Measurements from ENCODE around the gene ACTG1.

DNA sequence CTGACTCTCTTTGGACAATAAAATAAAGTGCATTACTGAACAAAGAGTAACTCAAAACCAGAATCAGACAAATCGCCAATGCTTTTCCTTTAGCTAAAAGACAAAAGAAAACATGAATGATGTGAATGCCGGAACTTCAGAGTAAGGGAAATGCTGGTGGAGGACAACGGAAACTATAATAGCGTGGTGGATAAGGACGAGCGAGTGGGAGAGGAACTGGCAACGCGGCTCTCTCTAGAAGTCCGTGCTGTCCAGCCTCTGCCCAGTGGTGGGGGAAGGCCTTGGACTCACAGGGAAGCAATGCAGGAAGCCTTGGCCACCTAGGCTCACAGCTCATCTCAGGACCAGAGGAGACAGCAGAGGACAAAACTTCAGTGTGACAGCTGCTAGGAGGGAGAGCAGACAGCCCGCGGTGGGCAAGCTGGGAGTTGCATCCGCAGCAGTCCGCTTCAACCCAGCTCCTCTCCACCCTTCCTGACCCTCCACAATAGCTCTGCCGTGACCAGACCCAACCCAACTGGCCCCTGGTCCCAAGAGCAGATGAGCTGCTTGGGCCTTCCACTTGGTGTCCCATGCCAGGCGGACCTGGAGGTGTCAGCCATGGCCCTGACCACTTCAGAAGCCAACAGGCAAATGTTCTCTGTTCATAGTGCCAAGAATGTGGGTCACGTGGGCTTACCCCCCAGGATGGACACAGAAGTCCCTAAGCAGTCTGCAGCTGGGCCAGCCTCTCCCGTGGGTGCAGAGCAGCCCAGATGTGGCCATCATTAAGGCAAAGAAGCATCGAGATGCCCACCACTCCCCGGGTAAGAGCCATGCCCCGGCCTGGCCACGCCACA is 44.9 kb upstream of the ACTG1 start:
- TF ChIP-seq, protein P1, sequence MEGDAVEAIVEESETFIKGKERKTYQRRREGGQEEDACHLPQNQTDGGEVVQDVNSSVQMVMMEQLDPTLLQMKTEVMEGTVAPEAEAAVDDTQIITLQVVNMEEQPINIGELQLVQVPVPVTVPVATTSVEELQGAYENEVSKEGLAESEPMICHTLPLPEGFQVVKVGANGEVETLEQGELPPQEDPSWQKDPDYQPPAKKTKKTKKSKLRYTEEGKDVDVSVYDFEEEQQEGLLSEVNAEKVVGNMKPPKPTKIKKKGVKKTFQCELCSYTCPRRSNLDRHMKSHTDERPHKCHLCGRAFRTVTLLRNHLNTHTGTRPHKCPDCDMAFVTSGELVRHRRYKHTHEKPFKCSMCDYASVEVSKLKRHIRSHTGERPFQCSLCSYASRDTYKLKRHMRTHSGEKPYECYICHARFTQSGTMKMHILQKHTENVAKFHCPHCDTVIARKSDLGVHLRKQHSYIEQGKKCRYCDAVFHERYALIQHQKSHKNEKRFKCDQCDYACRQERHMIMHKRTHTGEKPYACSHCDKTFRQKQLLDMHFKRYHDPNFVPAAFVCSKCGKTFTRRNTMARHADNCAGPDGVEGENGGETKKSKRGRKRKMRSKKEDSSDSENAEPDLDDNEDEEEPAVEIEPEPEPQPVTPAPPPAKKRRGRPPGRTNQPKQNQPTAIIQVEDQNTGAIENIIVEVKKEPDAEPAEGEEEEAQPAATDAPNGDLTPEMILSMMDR (conservative IDR thresholded peaks at IDR 0.05 in 1 of 2, IDR thresholded peaks at IDR 0.05 in 1 of 2; ENCODE audit: extremely low read depth in 1 of 2, insufficient read depth in 1 of 2, low read depth in 1 of 2, low read length in 2 of 2) = no peak
- TF ChIP-seq EZH2 (IDR thresholded peaks at IDR 0.05; ENCODE audit: borderline replicate concordance, low read length) = no peak
